8988T (cell line): ENCODE measurements around the gene OR2Y1.
"Not testable (repeated sequence)": the region's sequence is repeated elsewhere in the genome, so short reads cannot be mapped to it uniquely, and the experiment has no call there.

ENCODE experiments used
- DNase-seq: peaks from one replicate; pipeline ENCODE4 v3.0.0; 2011

The OR2Y1 gene

GRCh38 chr5:180739958-180740357 lies at the start of gene OR2Y1:
TSS of gene OR2Y1 (minus strand) at chr5:180740058. CDS start at chr5:180740058, 0 bp downstream.
- DNase-seq = no peak

DNA sequence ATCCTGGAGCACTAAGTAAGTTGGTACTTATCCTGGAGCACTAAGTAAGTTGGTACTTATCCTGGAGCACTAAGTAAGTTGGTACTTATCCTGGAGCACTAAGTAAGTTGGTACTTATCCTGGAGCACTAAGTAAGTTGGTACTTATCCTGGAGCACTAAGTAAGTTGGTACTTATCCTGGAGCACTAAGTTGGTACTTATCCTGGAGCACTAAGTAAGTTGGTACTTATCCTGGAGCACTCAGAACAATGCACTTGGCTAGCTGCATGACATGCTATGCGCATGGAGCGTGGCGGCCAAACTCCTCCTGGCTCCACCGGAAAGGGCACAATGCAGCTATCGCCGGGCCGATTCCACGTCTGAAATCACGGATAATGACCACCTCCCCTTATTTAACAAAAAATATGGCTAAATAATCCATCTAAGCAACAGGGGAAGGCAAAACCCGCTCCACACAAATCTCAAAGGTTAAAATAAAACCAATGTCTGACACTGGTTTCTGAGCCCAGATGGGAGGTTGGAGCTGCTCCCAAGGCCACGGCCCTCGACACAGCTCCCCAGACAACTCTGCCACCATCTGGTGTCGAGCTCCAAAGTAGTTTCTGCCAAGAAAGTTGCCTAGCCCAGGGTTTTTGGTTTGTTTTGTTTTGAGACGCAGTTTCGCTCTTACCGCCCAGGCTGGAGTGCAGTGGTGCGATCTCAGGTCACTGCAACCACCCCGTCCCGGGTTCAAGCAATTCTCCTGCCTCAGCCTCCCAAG lies 49.0 kb upstream of the OR2Y1 start:
- not testable (repeated sequence) for DNase-seq

GRCh38 chr5:180787711-180788431 lies 48.0 kb upstream of the OR2Y1 start:
- DNase-seq = no peak

DNA sequence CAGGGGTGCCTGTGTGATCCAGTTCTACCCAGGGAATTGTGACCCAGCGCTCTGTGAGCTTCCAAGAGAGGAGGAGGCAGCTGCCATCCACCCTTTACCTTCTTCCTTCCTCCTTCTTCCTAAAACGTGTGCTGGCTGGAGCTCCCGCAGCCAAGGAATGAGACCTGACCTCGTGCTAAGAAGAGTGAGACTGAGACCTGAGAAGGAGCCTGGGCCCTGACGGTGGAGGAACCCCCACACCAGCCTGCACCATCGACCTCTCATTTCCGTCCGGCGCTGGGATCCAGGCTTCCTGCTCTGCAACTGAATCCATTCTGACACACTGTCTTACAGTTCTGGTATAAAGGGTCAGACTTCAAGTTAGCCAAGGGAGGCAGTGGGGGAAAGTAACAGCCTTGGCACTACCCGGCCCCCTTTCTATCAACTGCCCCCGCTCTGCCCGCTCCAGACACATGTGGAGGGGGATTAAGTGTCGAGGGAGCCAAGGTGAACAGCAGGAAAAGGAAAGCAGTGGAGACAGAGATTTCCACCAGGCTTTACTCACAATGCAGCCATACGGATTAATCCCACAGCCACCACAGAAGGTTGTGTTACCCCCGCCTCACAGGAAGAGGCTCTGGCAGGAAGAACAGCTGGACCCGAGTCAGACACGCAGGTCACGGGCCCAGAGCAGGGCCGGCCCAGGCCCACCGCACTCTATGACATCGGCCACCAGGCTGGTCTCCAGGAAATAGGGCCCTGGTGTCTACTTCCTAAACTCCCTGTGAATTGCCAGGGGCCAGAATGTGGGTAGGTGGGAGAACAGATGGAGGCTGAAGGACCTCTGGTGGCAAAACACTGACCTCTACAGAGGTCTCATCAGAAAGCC lies 46.9 kb upstream of the OR2Y1 start:
- DNase-seq = no peak

DNA sequence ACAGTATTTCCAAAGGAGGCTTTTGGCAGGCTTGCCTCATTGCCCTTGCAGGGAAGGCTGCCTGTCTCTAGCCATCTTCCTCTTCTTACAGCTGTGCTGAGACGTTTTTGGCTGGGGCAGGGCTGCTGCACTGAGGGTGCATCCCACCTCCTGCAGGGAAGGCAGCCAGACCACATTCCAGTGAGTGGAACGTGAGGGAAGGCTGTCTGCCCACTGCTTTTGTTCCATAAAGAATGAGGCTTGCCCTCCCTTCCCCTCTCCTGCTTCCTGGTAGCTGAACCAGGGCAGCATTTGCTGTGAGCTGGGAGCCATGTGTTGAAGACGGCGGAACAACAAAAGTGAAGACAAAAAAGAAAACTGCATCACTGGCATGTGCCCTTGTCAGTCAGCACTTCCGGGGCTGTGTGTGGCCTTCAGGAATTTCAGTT lies 46.0 kb upstream of the OR2Y1 start:
- DNase-seq = no peak

- DNase-seq = no peak
These were observed 45.4 kb upstream of the OR2Y1 start for GRCh38 chr5:180785121-180785781.

- peak; percentile 75 for DNase-seq
These were observed 44.7 kb upstream of the OR2Y1 start for GRCh38 chr5:180784497-180785097.

GRCh38 chr5:180783340-180784052 lies 43.6 kb upstream of the OR2Y1 start:
- no peak for DNase-seq

DNA sequence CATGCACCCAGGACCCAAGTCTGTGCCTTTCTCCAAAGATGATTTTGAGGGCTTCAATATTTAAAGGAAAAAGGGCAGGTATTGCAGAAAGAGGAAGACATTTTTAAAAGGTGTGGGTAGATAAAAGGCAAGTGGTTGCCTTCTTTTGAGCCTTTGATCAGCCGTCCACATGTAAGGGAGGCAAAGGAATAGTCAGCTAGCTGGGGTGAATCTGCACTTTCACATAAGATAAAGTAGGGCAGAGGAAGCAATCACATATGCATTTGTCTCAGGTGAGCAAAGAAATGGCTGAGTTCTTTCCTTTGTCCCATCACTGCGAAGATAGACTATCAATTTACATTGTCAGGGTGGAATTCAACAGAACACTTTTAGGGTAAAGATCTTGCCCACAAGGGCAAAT lies 42.9 kb upstream of the OR2Y1 start:
- no peak for DNase-seq

DNA sequence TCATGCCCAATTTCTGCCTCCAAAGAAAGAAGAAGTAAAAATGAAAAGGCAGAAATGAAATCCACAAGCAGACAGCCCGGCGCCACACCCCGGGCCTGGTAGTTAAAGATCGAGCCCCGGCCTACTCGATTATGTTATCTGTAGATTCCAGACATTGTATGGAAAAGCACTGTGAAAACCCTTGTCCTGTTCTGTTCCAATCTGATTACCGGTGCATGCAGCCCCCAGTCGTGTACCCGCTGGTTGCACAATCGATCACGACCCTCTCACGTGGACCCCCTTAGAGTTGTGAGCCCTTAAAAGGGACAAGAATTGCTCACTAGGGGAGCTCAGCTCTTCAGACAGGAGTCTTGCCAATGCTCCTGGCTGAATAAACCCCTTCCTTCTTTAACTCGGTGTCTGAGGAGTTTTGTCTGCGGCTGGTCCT lies 42.1 kb upstream of the OR2Y1 start:
- not testable (repeated sequence) for DNase-seq

GRCh38 chr5:180779985-180780610 lies 40.2 kb upstream of the OR2Y1 start:
- DNase-seq = no peak

DNA sequence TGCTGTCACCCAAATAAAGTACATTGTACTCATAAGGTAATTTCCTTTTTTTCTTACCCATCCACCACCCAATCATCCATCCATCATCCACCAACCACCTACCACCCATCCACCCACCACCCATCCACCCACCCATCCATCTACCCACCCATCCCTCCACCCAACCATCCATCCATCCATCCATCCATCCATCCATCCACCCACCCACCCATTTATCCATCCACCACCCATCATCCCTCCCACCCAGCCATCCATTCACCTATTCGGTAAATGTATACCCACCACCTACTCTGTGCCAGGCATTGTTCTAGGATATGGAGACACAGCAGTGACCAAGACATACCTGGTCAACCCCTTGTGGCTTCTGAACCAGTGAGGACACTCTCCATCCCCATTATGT lies 37.6 kb upstream of the OR2Y1 start:
- no peak for DNase-seq

DNA sequence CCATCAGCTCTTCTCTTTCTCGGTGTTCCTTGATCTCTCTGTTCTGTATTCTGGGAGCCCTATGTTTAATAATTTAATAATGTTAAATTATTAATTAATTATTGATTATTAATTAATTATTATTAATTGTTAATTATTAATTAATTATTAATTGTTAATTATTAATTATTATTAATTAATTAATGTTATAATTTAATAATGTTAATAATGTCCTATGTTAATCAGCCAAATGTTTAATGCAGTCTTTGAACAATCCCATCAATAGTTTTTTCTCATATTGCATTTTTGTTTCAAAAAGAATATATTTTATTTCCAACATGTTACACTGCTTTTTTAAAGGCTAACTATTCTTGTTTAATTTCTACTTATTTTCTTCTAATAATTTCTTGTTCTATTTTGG lies 36.5 kb upstream of the OR2Y1 start:
- no peak for DNase-seq

GRCh38 chr5:180775624-180776023 lies 35.8 kb upstream of the OR2Y1 start:
- DNase-seq = no peak

DNA sequence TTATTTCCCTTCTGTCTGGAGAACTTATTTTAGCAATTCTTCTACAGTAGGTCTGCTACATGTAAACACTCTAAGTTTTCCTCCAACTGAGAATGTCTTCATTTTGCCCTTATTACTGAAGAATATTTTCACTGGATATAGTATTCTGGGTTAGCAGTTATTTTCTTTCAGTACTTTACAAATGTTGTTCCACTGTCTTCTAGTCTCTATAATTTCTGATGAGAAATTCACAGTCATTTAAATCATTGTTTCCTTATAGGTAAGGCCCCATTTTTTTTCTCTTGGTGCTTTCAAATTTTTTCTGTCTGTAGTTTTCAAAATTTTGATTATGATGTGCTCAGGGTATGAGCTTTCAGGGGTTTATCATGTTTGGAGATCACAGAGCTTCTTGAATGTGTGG lies 32.0 kb upstream of the OR2Y1 start:
- no peak for DNase-seq

- no peak for DNase-seq
These were observed 30.0 kb upstream of the OR2Y1 start for GRCh38 chr5:180769821-180770220.

DNA sequence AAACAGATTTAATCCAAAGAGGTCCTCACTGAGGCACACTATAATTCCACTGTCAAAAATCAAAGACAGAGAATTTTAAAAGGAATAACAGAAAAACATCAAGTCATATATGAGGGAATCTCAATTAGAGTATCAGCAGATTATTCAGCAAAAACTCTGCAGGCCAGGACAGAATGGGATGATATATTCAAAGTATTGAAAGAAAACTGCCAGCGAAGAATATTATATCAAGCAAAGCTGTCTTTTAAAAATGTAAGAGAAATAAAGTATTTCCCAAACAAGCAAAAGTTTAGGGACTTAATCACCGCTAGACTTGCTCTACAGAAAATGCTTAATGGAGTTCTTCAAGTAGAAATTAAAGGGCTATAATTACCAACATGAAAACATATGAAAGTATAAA lies 15.7 kb upstream of the OR2Y1 start:
- DNase-seq = no peak

DNA sequence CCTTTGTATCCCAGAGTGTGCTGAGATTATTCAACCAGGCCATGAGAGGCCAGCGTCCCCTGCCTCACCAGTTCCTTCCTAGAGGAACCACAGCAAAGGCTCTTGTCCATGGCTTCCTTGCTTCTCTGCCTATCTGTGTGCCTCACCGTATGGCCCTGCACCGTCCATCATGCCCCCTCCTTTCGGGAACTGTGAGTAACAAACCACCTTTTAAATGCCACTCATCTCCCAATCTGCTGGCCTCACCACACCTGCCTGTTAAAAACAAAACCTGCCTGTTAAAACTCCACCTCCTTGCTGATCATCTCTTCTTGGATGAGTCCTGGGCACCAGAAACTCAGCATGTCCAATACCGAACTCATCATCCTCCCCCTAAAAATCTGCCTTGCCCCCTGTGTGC lies 4.4 kb upstream of the OR2Y1 start:
- DNase-seq = no peak

GRCh38 chr5:180742727-180743126 lies 2.9 kb upstream of the OR2Y1 start:
- DNase-seq = no peak

DNA sequence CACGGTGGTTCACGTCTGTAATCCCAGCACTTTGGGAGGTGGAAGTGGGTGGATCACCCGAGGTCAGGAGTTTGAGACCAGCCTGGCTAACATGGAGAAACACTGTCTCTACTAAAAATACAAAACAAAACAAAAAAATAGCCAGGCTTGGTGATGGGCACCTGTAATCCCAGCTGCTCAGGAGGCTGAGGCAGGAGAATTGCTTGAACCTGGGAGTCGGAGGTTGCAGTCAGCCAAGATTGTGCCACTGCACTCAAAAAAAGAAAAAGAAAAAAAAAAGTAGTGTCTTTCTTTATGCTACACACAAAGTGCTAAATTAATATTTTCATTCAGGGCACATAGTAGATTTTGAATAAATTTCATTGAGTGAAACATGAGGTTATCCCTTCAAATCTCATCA lies 1.1 kb upstream of the OR2Y1 start:
- not testable (repeated sequence) for DNase-seq

GRCh38 chr5:180739271-180739670 lies 587 bp downstream of the OR2Y1 start:
- DNase-seq = peak; percentile 21
